ENCODE measurements around the gene RAN.
A peak's percentile ranks its signal among the peaks of the same experiment; 100 is the strongest.
"Not testable (repeated sequence)": the region's sequence is repeated elsewhere in the genome, so short reads cannot be mapped to it uniquely, and the experiment has no call there.

Gene RAN

GRCh38 chr12:130860311-130860710, 11.6 kb upstream of the RAN start:
- H3K27ac Mint-ChIP-seq, result no peak overlapping the region
- H3K9me3 Mint-ChIP-seq, result peaks cover 0 to 5% of the 10 kb centered on the region in 2 donors
- H3K36me3 Mint-ChIP-seq (ENCODE audit: insufficient read depth), result no peaks in the 10 kb centered on the region
- no peak overlapping the region for H3K4me3 Mint-ChIP-seq
- H3K4me1 Mint-ChIP-seq (ENCODE audit: low read depth in 2 of 2), result no peaks in the 10 kb centered on the region
- ATAC-seq (replicated peaks) (no peak), DNase-seq (no peak)
- peaks cover 14 to 41% of the 10 kb centered on the region in 2 donors for H3K27me3 Mint-ChIP-seq

GRCh38 chr12:130862161-130862560, 9.7 kb upstream of the RAN start:
- ATAC-seq (replicated peaks), result no peak
- DNase-seq, result no peak
- no peaks in the 10 kb centered on the region for H3K4me1 Mint-ChIP-seq (ENCODE audit: low read depth in 2 of 2)
- H3K4me3 Mint-ChIP-seq, result no peak overlapping the region
- no peaks in the 10 kb centered on the region for H3K36me3 Mint-ChIP-seq (ENCODE audit: insufficient read depth)
- H3K27ac Mint-ChIP-seq, result peak overlapping the region in 1 of 2 donors; percentile 7
- peaks cover 6 to 29% of the 10 kb centered on the region in 2 donors for H3K27me3 Mint-ChIP-seq
- H3K9me3 Mint-ChIP-seq, result peaks cover 0 to 2% of the 10 kb centered on the region in 2 donors

- not testable (repeated sequence) for DNase-seq, H3K9me3 Mint-ChIP-seq
These were observed 9.1 kb upstream of the RAN start for GRCh38 chr12:130862771-130863170.

GRCh38 chr12:130863298-130863697, 8.6 kb upstream of the RAN start:
- Mint-ChIP-seq H3K4me1 (ENCODE audit: low read depth in 2 of 2) (peaks cover 0 to 1% of the 10 kb centered on the region in 2 donors), H3K27me3 (peaks cover 5 to 17% of the 10 kb centered on the region in 2 donors), H3K36me3 (ENCODE audit: insufficient read depth) (peaks cover 3% of the 10 kb centered on the region), H3K4me3 (no peak overlapping the region), H3K9me3 (peaks cover 0 to 2% of the 10 kb centered on the region in 2 donors), H3K27ac (no peak overlapping the region)
- DNase-seq, result no peak
- no peak for ATAC-seq (replicated peaks)

More at GRCh38 chr12:130862771-130863170, 9.1 kb upstream of the RAN start:
- not testable (repeated sequence) for H3K36me3 Mint-ChIP-seq (ENCODE audit: insufficient read depth); H3K4me3 Mint-ChIP-seq; ATAC-seq (replicated peaks); H3K4me1 Mint-ChIP-seq (ENCODE audit: low read depth in 2 of 2); H3K27ac Mint-ChIP-seq
- peaks cover 5 to 23% of the 10 kb centered on the region in 2 donors for H3K27me3 Mint-ChIP-seq

- Mint-ChIP-seq H3K9me3 (no peaks in the 10 kb centered on the region), H3K27me3 (no peaks in the 10 kb centered on the region), H3K4me3 (peak overlapping the region in 1 of 2 donors; percentile 11), H3K4me1 (ENCODE audit: low read depth in 2 of 2) (peaks cover 16 to 25% of the 10 kb centered on the region in 2 donors), H3K36me3 (ENCODE audit: insufficient read depth) (peaks cover 31% of the 10 kb centered on the region), H3K27ac (peak overlapping the region; percentile 51 to 62)
- DNase-seq (no peak), ATAC-seq (replicated peaks) (no peak)
These were observed 3.5 kb upstream of the RAN start for GRCh38 chr12:130868412-130868811.

- Mint-ChIP-seq H3K27me3 (no peaks in the 10 kb centered on the region), H3K36me3 (ENCODE audit: insufficient read depth) (peaks cover 53% of the 10 kb centered on the region), H3K27ac (peak overlapping the region; percentile 90 to 95), H3K4me1 (ENCODE audit: low read depth in 2 of 2) (peaks cover 18 to 44% of the 10 kb centered on the region in 2 donors), H3K9me3 (no peaks in the 10 kb centered on the region), H3K4me3 (peak overlapping the region; percentile 76 to 83)
- ATAC-seq (replicated peaks) (peak; percentile 62), DNase-seq (peak; percentile 61 to 65 (median 65))
These were observed 1.2 kb upstream of the RAN start for GRCh38 chr12:130870442-130871285.

- Mint-ChIP-seq H3K9me3 (no peaks in the 10 kb centered on the region), H3K27ac (peak overlapping the region; percentile 87 to 92), H3K27me3 (no peaks in the 10 kb centered on the region), H3K4me1 (ENCODE audit: low read depth in 2 of 2) (peaks cover 20 to 50% of the 10 kb centered on the region in 2 donors), H3K4me3 (peak overlapping the region; percentile 83 to 89), H3K36me3 (ENCODE audit: insufficient read depth) (peaks cover 71% of the 10 kb centered on the region)
- ATAC-seq (replicated peaks) (peak; percentile 35), DNase-seq (peak in 2 of 3 experiments; percentile 40 to 41)
These were observed 572 bp downstream of the RAN start for GRCh38 chr12:130872179-130873096.

- Mint-ChIP-seq H3K4me3 (peak overlapping the region; percentile 82 to 89), H3K9me3 (no peaks in the 10 kb centered on the region), H3K36me3 (ENCODE audit: insufficient read depth) (peaks cover 72% of the 10 kb centered on the region), H3K4me1 (ENCODE audit: low read depth in 2 of 2) (peaks cover 20 to 53% of the 10 kb centered on the region in 2 donors), H3K27ac (peak overlapping the region; percentile 87 to 92), H3K27me3 (no peaks in the 10 kb centered on the region)
- DNase-seq (no peak), ATAC-seq (replicated peaks) (no peak)
These were observed 1.4 kb downstream of the RAN start for GRCh38 chr12:130873106-130873795.

GRCh38 chr12:130873825-130874224, 2.0 kb downstream of the RAN start:
- ATAC-seq (replicated peaks) (no peak), DNase-seq (no peak)
- no peaks in the 10 kb centered on the region for H3K9me3 Mint-ChIP-seq
- H3K36me3 Mint-ChIP-seq (ENCODE audit: insufficient read depth), result peaks cover 70% of the 10 kb centered on the region
- H3K4me1 Mint-ChIP-seq (ENCODE audit: low read depth in 2 of 2), result peaks cover 20 to 51% of the 10 kb centered on the region in 2 donors
- peak overlapping the region; percentile 29 to 46 for H3K27ac Mint-ChIP-seq
- H3K27me3 Mint-ChIP-seq, result no peaks in the 10 kb centered on the region
- peak overlapping the region; percentile 12 to 89 for H3K4me3 Mint-ChIP-seq

- Mint-ChIP-seq H3K27ac (peak overlapping the region; percentile 29 to 46), H3K36me3 (ENCODE audit: insufficient read depth) (peaks cover 70% of the 10 kb centered on the region), H3K9me3 (no peaks in the 10 kb centered on the region), H3K4me3 (peak overlapping the region in 1 of 2 donors; percentile 89), H3K27me3 (no peaks in the 10 kb centered on the region), H3K4me1 (ENCODE audit: low read depth in 2 of 2) (peaks cover 28 to 55% of the 10 kb centered on the region in 2 donors)
- ATAC-seq (replicated peaks) (no peak), DNase-seq (no peak)
These were observed 2.8 kb downstream of the RAN start for GRCh38 chr12:130874696-130875095.

GRCh38 chr12:130875193-130875592, 3.3 kb downstream of the RAN start:
- Mint-ChIP-seq H3K4me3 (no peak overlapping the region), H3K27ac (no peak overlapping the region), H3K9me3 (no peaks in the 10 kb centered on the region), H3K36me3 (ENCODE audit: insufficient read depth) (peaks cover 70% of the 10 kb centered on the region), H3K27me3 (no peaks in the 10 kb centered on the region), H3K4me1 (ENCODE audit: low read depth in 2 of 2) (peaks cover 32 to 60% of the 10 kb centered on the region in 2 donors)
- ATAC-seq (replicated peaks), result no peak
- no peak for DNase-seq

- H3K4me3 Mint-ChIP-seq; H3K27ac Mint-ChIP-seq; ATAC-seq (replicated peaks); DNase-seq; H3K9me3 Mint-ChIP-seq; H3K27me3 Mint-ChIP-seq: not testable (repeated sequence)
- peaks cover 67% of the 10 kb centered on the region for H3K36me3 Mint-ChIP-seq (ENCODE audit: insufficient read depth)
- peaks cover 30 to 62% of the 10 kb centered on the region in 2 donors for H3K4me1 Mint-ChIP-seq (ENCODE audit: low read depth in 2 of 2)
These were observed 3.8 kb downstream of the RAN start for GRCh38 chr12:130875708-130876107.

- DNase-seq (no peak), ATAC-seq (replicated peaks) (no peak)
- Mint-ChIP-seq H3K27me3 (no peaks in the 10 kb centered on the region), H3K9me3 (no peaks in the 10 kb centered on the region), H3K27ac (peak overlapping the region in 1 of 2 donors; percentile 53), H3K36me3 (ENCODE audit: insufficient read depth) (peaks cover 61% of the 10 kb centered on the region), H3K4me3 (no peak overlapping the region), H3K4me1 (ENCODE audit: low read depth in 2 of 2) (peaks cover 33 to 61% of the 10 kb centered on the region in 2 donors)
These were observed 4.4 kb downstream of the RAN start for GRCh38 chr12:130876297-130876696.
